NT2/D1 (cell line): ENCODE measurements around the gene RAB24.

Experiments used
- DNase-seq: peaks from one replicate; pipeline ENCODE4 v3.0.0-alpha.2; 2011; ENCODE audit warnings: low read depth, low spot score
- H3K27me3 ChIP-seq: 2 replicates; pipeline ENCODE4 v1.6.0; 2011; ENCODE audit warnings: mild to moderate bottlenecking; ENCODE audit not compliant: insufficient read length, insufficient read depth
- H3K36me3 ChIP-seq: 2 replicates; pipeline ENCODE4 v1.6.1; 2011; ENCODE audit warnings: mild to moderate bottlenecking, low read length, mixed read lengths; ENCODE audit not compliant: insufficient read depth, insufficient read length
- H3K4me1 ChIP-seq: 2 replicates; pipeline ENCODE4 v1.5.1; 2011; ENCODE audit not compliant: insufficient read depth, insufficient read length
- H3K4me3 ChIP-seq: 2 replicates; pipeline ENCODE4 v1.5.1; 2011; ENCODE audit warnings: low read depth; ENCODE audit not compliant: insufficient read length
- H3K9ac ChIP-seq: 2 replicates; pipeline ENCODE4 v1.6.0; 2011; ENCODE audit warnings: low read depth; ENCODE audit not compliant: insufficient read length
- H3K9me3 ChIP-seq: 2 replicates; pipeline ENCODE4 v1.5.1; 2011; ENCODE audit warnings: mild to moderate bottlenecking, low read length; ENCODE audit not compliant: insufficient read depth
- SUZ12 ChIP-seq: IDR thresholded peaks from 2 replicates; pipeline ENCODE4 v1.6.1; 2011; ENCODE audit not compliant: insufficient read length, insufficient read depth; ENCODE audit errors: extremely low read depth
- YY1 ChIP-seq: IDR thresholded peaks from 2 replicates; pipeline ENCODE4 v1.6.1; 2011; ENCODE audit not compliant: insufficient read length, insufficient read depth
- ZNF274 ChIP-seq: IDR thresholded peaks from 2 replicates; pipeline ENCODE4 v1.6.1; 2011; ENCODE audit warnings: mild to moderate bottlenecking, low read depth, low read length

Gene RAB24

DNA sequence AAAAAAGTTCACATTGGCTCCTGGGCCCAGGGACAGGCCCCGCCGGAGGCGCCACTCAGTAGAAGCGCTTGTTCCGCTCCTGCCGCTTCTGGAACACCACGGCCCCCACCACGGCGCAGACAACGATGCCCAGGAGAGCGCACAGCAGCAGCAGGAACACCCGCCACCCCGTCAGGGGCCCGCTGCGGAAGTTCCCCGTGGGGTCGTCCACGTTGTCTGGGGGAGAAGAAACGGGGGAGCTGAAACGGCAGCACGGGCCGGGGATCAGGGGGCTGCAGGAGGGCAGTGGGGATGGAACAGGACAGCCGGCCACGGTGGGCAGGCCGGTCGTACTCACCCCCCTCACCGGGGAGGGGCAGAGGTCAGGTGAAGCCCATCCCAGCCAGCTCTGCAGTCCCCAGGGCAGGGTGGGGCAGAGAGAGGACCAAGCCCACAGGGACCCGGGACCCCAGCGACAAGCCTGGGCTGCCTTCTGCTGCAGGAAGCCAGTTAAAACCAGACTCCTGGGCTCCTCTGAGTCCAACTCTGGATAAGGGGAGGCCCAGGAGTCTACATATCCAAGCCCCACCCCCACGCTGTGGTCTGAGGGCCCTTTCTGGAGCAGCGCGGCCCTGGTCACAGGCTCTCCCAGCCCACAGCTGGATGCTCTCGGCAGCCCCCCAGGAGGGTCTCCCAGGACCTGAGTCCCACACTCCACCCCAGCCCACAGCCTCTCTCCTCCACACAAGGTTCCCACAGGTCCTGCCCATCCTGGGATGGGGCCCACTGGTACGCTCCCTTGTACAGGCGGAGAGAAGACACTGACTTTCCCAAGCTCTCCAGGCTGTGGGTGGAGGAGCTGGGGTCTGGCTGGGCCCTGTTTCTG, 28.7 kb upstream of the RAB24 start:
- no peak for DNase-seq
- Histone ChIP-seq H3K9me3 (no peaks in the 10 kb centered on the region), H3K9ac (peak overlapping the region; percentile 56), H3K27me3 (no peaks in the 10 kb centered on the region), H3K4me3 (no peak overlapping the region), H3K36me3 (peaks cover 80% of the 10 kb centered on the region), H3K4me1 (peaks cover 3% of the 10 kb centered on the region)
- TF ChIP-seq YY1 (no peak), ZNF274 (no peak), SUZ12 (no peak)

- TF ChIP-seq ZNF274 (no peak), SUZ12 (no peak), YY1 (no peak)
- peaks cover 69% of the 10 kb centered on the region for H3K36me3 ChIP-seq
Measured at GRCh38 chr5:177330991-177331842, 27.7 kb upstream of the RAB24 start.

GRCh38 chr5:177329883-177330282, 26.4 kb upstream of the RAB24 start:
- no peak for DNase-seq
- no peaks in the 10 kb centered on the region for H3K4me1 ChIP-seq
- TF ChIP-seq ZNF274 (no peak), YY1 (no peak), SUZ12 (no peak)
- no peaks in the 10 kb centered on the region for H3K9me3 ChIP-seq
- no peak overlapping the region for H3K9ac ChIP-seq
- peaks cover 56% of the 10 kb centered on the region for H3K36me3 ChIP-seq
- no peaks in the 10 kb centered on the region for H3K27me3 ChIP-seq
- no peak overlapping the region for H3K4me3 ChIP-seq

More at GRCh38 chr5:177330991-177331842, 27.7 kb upstream of the RAB24 start:
- Histone ChIP-seq H3K27me3 (no peaks in the 10 kb centered on the region), H3K4me1 (no peaks in the 10 kb centered on the region), H3K9ac (no peak overlapping the region), H3K4me3 (no peak overlapping the region), H3K9me3 (no peaks in the 10 kb centered on the region)
- DNase-seq: no peak

DNA sequence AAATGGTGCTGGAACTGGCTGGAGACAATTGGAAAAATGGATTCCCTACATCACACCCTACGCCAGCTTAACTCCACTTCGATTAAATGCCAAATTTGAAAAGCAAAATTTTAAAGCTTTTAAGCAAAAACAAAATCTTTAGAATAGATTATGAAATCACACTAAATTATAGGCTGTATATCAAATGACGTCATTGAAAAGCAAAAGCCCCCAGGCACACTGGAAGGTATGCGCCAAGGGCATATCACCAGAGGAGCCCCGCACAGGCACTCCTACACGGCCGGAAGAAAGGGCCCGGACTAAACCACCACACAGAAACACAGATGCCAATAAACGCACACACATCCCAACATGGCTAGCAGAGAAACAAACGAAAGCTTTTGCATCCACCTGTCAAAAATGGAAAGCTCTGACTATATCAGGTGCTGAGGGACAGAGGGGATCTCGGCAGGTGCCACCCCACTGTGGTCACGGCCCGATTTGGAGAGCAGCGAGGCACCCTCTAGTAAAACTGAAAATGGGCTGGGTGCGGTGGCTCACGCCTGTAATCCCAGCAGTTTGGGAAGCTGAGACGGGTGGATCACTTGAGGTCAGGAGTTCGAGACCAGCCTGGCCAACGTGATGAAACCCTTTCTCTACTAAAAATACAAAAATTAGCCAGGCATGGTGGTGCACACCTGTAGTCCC, 25.2 kb upstream of the RAB24 start:
- H3K9me3 ChIP-seq: no peaks in the 10 kb centered on the region
- H3K27me3 ChIP-seq: no peaks in the 10 kb centered on the region
- H3K4me3 ChIP-seq: no peak overlapping the region
- no peak overlapping the region for H3K9ac ChIP-seq
- peaks cover 50% of the 10 kb centered on the region for H3K36me3 ChIP-seq
- TF ChIP-seq ZNF274 (no peak), YY1 (no peak), SUZ12 (no peak)
- DNase-seq: no peak
- no peaks in the 10 kb centered on the region for H3K4me1 ChIP-seq

- Histone ChIP-seq H3K27me3 (no peaks in the 10 kb centered on the region), H3K4me1 (no peaks in the 10 kb centered on the region), H3K9me3 (no peaks in the 10 kb centered on the region), H3K4me3 (no peak overlapping the region), H3K36me3 (peaks cover 42% of the 10 kb centered on the region), H3K9ac (no peak overlapping the region)
- no peak for DNase-seq
- TF ChIP-seq SUZ12 (no peak), YY1 (no peak), ZNF274 (no peak)
Measured at GRCh38 chr5:177327539-177328522, 24.3 kb upstream of the RAB24 start.

- Histone ChIP-seq H3K9ac (no peak overlapping the region), H3K9me3 (no peaks in the 10 kb centered on the region), H3K36me3 (peaks cover 25% of the 10 kb centered on the region), H3K27me3 (no peaks in the 10 kb centered on the region), H3K4me3 (no peak overlapping the region), H3K4me1 (no peaks in the 10 kb centered on the region)
- no peak for DNase-seq
- TF ChIP-seq YY1 (no peak), ZNF274 (no peak), SUZ12 (no peak)
Measured at GRCh38 chr5:177325868-177326381, 22.4 kb upstream of the RAB24 start.
